RWPE1 (cell line): ENCODE results near the gene VRK1.

Experiments
- CTCF ChIA-PET: fragments of 350-600 bp; sonication (Branson Sonifier 250); formaldehyde crosslinking; extraction: SDS; loops from one replicate; lab custom pipeline; 2021; lab: Yijun Ruan, JAX
- POLR2A ChIA-PET: fragments of 400-600 bp; formaldehyde crosslinking; extraction: SDS; loops from one replicate; lab custom pipeline; 2020; ENCODE audit warnings: antibody characterized with exemption; ENCODE audit not compliant: low non-redundant PET; lab: Yijun Ruan, JAX
- DNase-seq: peaks from one replicate; pipeline ENCODE4 v3.0.0; 2012; ENCODE audit warnings: low spot score
- H3K27ac ChIP-seq: fragments of 450-650 bp; 2 replicates; pipeline ENCODE4 v1.5.1; 2017
- CTCF ChIP-seq: fragments of 450-650 bp; conservative IDR thresholded peaks from 2 replicates; pipeline ENCODE4 v1.5.1; 2017; ENCODE audit warnings: low read depth, mild to moderate bottlenecking

The VRK1 gene

GRCh38 chr14:96929950-96930349, 132.8 kb downstream of the VRK1 start:
- no peak overlapping the region for H3K27ac ChIP-seq
- DNase-seq, result no peak
- ChIA-PET POLR2A (no interaction called here), CTCF (interaction anchor here (0.6 kb wide), 1 partner anchor 538 kb away, joined by 4 read pairs; the partner anchor contains the start of gene AK7)
- TF ChIP-seq CTCF, result no peak

- no peak overlapping the region for H3K27ac ChIP-seq
- ChIA-PET POLR2A (no interaction called here), CTCF (no interaction called here)
- DNase-seq, result no peak
- TF ChIP-seq CTCF, result no peak
These were observed 133.3 kb downstream of the VRK1 start for GRCh38 chr14:96930526-96930925.
